ENCODE data around the gene TEKTIP1.

DNA sequence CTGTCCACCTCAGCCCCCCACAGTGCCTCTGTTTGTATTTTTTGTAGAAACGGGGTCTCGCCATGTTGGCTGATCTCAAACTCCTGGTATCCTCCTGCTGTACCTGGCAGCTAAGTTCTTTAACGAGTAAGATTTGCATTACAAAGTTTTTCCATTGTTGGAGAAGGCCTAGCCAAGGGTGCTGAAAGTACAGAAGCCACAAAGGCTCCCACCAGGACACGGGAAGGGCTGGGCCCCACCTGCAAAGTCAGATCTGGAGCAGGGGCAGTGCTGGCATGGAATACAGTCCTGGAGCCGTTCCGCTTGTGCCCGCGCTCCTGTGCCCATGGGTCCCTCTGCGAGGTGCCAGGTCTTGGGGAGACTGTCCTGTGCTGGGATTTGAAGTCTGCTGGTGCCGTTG is 20.7 kb upstream of the TEKTIP1 start:
- TF ChIP-seq, protein P1, sequence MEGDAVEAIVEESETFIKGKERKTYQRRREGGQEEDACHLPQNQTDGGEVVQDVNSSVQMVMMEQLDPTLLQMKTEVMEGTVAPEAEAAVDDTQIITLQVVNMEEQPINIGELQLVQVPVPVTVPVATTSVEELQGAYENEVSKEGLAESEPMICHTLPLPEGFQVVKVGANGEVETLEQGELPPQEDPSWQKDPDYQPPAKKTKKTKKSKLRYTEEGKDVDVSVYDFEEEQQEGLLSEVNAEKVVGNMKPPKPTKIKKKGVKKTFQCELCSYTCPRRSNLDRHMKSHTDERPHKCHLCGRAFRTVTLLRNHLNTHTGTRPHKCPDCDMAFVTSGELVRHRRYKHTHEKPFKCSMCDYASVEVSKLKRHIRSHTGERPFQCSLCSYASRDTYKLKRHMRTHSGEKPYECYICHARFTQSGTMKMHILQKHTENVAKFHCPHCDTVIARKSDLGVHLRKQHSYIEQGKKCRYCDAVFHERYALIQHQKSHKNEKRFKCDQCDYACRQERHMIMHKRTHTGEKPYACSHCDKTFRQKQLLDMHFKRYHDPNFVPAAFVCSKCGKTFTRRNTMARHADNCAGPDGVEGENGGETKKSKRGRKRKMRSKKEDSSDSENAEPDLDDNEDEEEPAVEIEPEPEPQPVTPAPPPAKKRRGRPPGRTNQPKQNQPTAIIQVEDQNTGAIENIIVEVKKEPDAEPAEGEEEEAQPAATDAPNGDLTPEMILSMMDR (conservative IDR thresholded peaks at IDR 0.05 in 1 of 2, IDR thresholded peaks at IDR 0.05 in 1 of 2; ENCODE audit: extremely low read depth in 1 of 2, insufficient read depth in 1 of 2, low read depth in 1 of 2, low read length in 2 of 2) = no peak
- no peak for TF ChIP-seq EZH2 (IDR thresholded peaks at IDR 0.05; ENCODE audit: borderline replicate concordance, low read length)
